ENCODE data around the gene PDLIM5.
"Not testable (repeated sequence)": the region's sequence is repeated elsewhere in the genome, so short reads cannot be mapped to it uniquely, and the experiment has no call there.

The PDLIM5 gene

DNA sequence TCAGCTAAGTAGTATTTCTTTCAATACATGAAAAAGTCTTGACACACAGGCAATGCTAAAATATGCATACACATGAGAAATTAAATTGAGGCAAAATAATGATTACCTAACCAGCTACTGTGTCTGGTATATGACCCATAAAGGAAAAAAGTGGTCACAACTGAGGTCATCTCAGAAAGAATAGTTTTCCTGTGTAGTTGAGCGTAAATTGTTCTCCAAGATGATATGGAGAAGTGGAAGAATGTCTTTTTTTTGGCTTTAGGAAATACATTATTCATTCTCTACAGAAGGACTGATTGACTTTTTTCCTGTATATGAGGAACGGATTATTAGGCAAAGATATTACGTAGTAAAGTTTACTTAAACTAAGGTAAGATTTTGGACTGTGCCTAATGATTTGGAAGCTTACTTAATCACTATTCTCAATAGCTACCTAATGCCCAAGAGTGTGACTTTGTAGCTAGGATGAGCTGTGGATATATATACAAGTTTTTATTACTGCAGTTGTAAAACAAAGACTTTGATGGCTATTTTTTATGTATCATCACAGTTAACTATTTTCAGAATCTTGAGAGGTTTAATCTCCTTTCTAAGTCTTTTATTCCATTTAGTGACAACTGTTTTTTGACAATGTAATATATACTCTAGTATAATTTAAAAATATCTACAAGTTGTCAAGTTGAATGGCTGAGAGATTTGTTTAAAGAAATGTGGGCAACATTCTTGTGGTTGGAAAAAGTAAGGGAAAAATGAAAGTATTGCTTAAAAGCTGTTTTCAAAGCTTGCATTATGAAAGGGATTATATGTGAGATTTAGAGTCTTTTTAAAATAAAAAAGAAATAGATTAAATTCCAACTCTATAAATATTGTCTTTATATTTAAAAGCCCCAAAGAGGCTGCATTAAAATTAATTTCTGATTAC is 100.2 kb downstream of the PDLIM5 start:
- Histone ChIP-seq H3K27me3 (ENCODE audit: control insufficient read depth in 1 of 2, insufficient read depth in 2 of 2, low read length in 2 of 2) (no peaks in the 10 kb centered on the region), H3K36me3 (ENCODE audit: insufficient read depth, low read length) (no peaks in the 10 kb centered on the region), H3K9me3 (ENCODE audit: low read length) (no peaks in the 10 kb centered on the region), H3K9ac (ENCODE audit: low read length) (no peak overlapping the region), H3K27ac (ENCODE audit: low read depth, low read length) (no peak overlapping the region), H3K4me1 (ENCODE audit: insufficient read depth, low read length) (peaks cover 21% of the 10 kb centered on the region), H3K4me3 (ENCODE audit: low read depth in 1 of 2, low read length in 2 of 2) (no peak overlapping the region)

DNA sequence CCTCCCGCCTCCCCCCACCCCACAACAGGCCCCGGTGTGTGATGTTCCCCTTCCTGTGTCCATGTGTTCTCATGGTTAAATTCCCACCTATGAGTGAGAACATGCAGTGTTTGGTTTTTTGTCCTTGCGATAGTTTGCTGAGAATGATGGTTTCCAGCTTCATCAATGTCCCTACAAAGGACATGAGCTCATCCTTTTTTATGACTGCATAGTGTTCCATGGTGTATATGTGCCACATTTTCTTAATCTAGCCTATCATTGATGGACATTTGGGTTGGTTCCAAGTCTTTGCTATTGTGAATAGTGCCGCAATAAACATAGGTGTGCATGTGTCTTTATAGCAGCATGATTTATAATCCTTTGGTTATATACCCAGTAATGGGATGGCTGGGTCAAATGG is 104.3 kb downstream of the PDLIM5 start:
- H3K4me1 ChIP-seq (ENCODE audit: insufficient read depth, low read length), result peaks cover 20% of the 10 kb centered on the region
- H3K27ac ChIP-seq (ENCODE audit: low read depth, low read length); H3K4me3 ChIP-seq (ENCODE audit: low read depth in 1 of 2, low read length in 2 of 2); H3K36me3 ChIP-seq (ENCODE audit: insufficient read depth, low read length); H3K27me3 ChIP-seq (ENCODE audit: control insufficient read depth in 1 of 2, insufficient read depth in 2 of 2, low read length in 2 of 2); H3K9me3 ChIP-seq (ENCODE audit: low read length); H3K9ac ChIP-seq (ENCODE audit: low read length): not testable (repeated sequence)

DNA sequence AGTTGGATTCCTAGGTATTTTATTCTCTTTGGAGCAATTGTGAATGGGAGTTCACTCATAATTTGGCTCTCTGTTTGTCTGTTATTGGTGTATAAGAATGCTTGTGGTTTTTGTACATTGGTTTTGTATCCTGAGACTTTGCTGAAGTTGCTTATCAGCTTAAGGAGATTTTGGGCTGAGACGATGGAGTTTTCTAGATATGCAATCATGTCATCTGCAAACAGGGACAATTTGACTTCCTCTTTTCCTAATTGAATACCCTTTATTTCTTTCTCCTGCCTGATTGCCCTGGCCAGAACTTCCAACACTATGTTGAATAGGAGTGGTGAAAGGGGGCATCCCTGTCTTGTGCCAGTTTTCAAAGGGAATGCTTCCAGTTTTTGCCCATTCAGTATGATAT is 105.9 kb downstream of the PDLIM5 start:
- not testable (repeated sequence) for H3K36me3 ChIP-seq (ENCODE audit: insufficient read depth, low read length); H3K9ac ChIP-seq (ENCODE audit: low read length); H3K27ac ChIP-seq (ENCODE audit: low read depth, low read length); H3K27me3 ChIP-seq (ENCODE audit: control insufficient read depth in 1 of 2, insufficient read depth in 2 of 2, low read length in 2 of 2); H3K9me3 ChIP-seq (ENCODE audit: low read length); H3K4me3 ChIP-seq (ENCODE audit: low read depth in 1 of 2, low read length in 2 of 2)
- H3K4me1 ChIP-seq (ENCODE audit: insufficient read depth, low read length), result peaks cover 28% of the 10 kb centered on the region

DNA sequence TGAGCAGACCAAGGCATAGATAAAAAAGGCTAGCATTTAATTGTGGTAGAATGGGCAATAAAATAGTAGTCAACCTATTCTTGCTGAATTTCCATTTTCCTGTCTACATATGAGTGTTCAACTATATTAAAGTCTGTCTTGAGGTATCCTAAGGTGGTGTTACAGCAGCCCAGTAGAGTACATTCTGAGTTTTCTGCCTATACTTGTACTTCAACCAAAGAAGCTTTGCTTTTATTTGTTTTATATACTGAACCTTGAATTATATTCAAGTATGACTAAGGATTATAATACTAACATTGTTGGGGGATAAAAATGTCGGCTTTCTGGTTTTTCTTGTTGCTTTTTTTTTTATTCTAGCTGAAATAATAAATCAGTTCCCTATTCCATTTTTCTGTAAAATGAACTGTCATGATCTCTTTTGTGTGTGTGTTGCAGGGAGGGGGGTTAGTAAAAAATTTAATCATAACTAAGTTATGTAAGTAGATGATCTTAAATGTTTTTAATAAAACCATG is 106.7 kb downstream of the PDLIM5 start:
- H3K4me1 ChIP-seq (ENCODE audit: insufficient read depth, low read length), result peaks cover 28% of the 10 kb centered on the region
- no peaks in the 10 kb centered on the region for H3K36me3 ChIP-seq (ENCODE audit: insufficient read depth, low read length)
- no peak overlapping the region for H3K9ac ChIP-seq (ENCODE audit: low read length)
- no peaks in the 10 kb centered on the region for H3K27me3 ChIP-seq (ENCODE audit: control insufficient read depth in 1 of 2, insufficient read depth in 2 of 2, low read length in 2 of 2)
- H3K4me3 ChIP-seq (ENCODE audit: low read depth in 1 of 2, low read length in 2 of 2), result no peak overlapping the region
- no peak overlapping the region for H3K27ac ChIP-seq (ENCODE audit: low read depth, low read length)
- H3K9me3 ChIP-seq (ENCODE audit: low read length), result no peaks in the 10 kb centered on the region

DNA sequence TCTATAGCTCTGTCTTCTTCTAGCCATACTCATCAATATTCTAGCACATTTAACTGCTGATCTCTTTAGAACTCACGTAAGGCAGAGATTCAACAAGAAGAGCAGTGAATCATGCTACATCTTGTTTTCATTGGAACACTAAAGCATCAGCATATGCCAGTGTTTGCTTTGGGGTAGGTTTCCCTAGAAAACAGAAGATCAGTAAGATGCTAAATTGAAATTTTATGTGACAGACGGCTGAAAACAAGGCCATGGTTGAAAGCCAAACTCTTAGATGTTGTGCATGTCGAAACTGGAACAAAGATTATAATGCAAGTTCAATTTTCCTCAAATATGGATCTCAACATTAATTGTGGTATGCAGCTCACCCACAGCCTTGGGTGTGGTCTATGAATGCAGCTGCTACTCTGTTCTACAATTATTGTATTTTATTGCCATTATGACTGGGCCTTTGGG is 107.6 kb downstream of the PDLIM5 start:
- Histone ChIP-seq H3K9ac (ENCODE audit: low read length) (no peak overlapping the region), H3K36me3 (ENCODE audit: insufficient read depth, low read length) (no peaks in the 10 kb centered on the region), H3K4me1 (ENCODE audit: insufficient read depth, low read length) (peaks cover 28% of the 10 kb centered on the region), H3K27ac (ENCODE audit: low read depth, low read length) (no peak overlapping the region), H3K9me3 (ENCODE audit: low read length) (no peaks in the 10 kb centered on the region), H3K27me3 (ENCODE audit: control insufficient read depth in 1 of 2, insufficient read depth in 2 of 2, low read length in 2 of 2) (no peaks in the 10 kb centered on the region), H3K4me3 (ENCODE audit: low read depth in 1 of 2, low read length in 2 of 2) (no peak overlapping the region)

DNA sequence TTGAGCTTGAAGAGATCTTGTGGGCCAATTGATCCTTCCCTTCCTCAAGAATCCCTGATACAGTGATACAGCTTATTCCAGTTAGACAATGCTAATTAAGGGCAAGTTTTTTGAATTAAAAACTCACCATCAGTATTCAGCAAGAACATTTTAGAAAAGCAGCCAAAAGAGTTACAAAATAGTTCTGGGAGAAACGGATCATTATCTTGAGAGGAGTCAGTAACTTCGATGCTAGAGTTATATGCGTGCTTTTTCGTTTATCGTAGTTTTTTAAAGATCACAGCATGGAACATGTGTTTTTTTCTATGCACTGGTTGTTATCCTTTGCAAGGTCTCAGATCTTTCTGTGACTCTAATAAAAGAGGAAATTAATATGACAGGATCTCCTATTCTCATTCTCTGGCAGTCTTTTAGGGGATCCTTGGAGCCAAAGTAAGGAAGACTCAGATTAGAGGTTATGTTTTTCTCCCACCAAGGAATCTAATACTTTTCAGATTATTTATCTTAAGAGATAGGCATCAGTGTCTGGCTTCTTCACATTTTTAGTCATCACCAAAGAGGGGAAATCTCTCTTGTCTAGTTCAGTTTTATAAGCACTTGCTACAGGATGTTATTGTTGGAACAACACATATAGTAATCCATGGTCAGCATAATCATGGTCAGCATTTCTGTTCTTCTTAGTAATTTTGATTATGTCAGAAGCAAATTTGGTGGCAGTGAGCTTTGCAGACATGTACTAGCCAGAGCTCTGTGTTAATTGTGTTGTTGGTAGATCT is 109.7 kb downstream of the PDLIM5 start:
- Histone ChIP-seq H3K4me3 (ENCODE audit: low read depth in 1 of 2, low read length in 2 of 2) (no peak overlapping the region), H3K4me1 (ENCODE audit: insufficient read depth, low read length) (peaks cover 28% of the 10 kb centered on the region), H3K27me3 (ENCODE audit: control insufficient read depth in 1 of 2, insufficient read depth in 2 of 2, low read length in 2 of 2) (no peaks in the 10 kb centered on the region), H3K9ac (ENCODE audit: low read length) (no peak overlapping the region), H3K9me3 (ENCODE audit: low read length) (no peaks in the 10 kb centered on the region), H3K27ac (ENCODE audit: low read depth, low read length) (no peak overlapping the region), H3K36me3 (ENCODE audit: insufficient read depth, low read length) (no peaks in the 10 kb centered on the region)

DNA sequence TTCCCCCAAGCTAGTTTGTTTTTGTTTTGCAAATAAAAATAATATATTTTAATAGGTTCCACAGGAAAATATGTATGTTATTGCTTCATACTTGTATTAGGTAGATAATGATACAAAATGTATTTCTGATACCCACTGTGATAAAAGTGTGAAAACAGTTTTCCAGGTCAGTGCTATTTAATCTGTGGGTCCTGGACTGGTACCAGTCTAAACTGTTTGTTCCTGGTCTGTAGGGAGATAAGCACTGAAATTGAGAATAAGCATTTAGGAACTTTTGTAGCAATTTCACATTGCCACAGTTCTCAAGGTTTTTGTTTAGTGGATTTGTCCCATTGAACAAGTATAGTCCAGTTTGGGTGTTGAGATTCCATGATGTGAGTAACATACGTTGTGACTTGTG is 110.5 kb downstream of the PDLIM5 start:
- H3K4me3 ChIP-seq (ENCODE audit: low read depth in 1 of 2, low read length in 2 of 2), result no peak overlapping the region
- H3K9me3 ChIP-seq (ENCODE audit: low read length), result no peaks in the 10 kb centered on the region
- H3K27me3 ChIP-seq (ENCODE audit: control insufficient read depth in 1 of 2, insufficient read depth in 2 of 2, low read length in 2 of 2), result no peaks in the 10 kb centered on the region
- no peaks in the 10 kb centered on the region for H3K36me3 ChIP-seq (ENCODE audit: insufficient read depth, low read length)
- no peak overlapping the region for H3K9ac ChIP-seq (ENCODE audit: low read length)
- no peak overlapping the region for H3K27ac ChIP-seq (ENCODE audit: low read depth, low read length)
- peaks cover 29% of the 10 kb centered on the region for H3K4me1 ChIP-seq (ENCODE audit: insufficient read depth, low read length)

DNA sequence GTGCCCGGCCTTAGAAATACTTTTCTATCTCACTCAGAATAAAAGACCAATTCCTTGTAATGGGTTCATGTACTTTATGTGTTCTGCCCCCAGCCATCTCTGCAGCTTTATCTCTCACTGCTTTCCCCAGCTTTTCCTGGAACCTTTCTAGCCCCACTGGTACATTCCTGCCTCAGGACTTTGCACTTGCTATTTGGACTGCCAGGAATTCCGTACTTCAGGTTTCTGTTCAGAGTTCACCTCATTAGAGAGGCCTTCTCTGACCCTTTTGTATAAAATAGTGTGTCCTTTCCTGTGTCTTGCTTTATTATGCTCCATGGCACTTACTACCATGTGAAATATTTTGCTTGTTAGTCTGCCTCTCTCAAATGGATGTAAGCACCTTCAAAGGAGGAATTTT is 112.5 kb downstream of the PDLIM5 start:
- Histone ChIP-seq H3K27me3 (ENCODE audit: control insufficient read depth in 1 of 2, insufficient read depth in 2 of 2, low read length in 2 of 2) (no peaks in the 10 kb centered on the region), H3K9ac (ENCODE audit: low read length) (no peak overlapping the region), H3K9me3 (ENCODE audit: low read length) (no peaks in the 10 kb centered on the region), H3K4me3 (ENCODE audit: low read depth in 1 of 2, low read length in 2 of 2) (no peak overlapping the region), H3K4me1 (ENCODE audit: insufficient read depth, low read length) (peaks cover 30% of the 10 kb centered on the region), H3K36me3 (ENCODE audit: insufficient read depth, low read length) (no peaks in the 10 kb centered on the region), H3K27ac (ENCODE audit: low read depth, low read length) (no peak overlapping the region)

DNA sequence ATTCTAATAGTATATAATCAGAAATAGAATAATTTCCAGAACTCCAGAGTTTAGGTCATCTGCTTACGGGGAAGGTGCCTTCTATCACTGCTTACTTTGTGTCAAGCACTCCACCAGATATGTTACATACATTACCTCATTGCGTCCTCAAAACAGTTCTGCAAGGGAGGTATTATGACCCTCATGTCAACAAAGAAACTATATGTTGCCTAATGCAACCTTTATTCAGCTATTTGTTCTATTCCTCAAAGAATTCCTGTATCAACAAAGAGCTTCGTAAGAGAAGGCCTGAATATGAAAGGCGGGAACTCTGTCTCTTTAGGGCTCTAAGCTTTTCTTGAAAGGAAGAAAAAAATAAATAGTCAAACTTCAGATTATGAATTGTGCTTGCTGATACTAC is 114.7 kb downstream of the PDLIM5 start:
- Histone ChIP-seq H3K27ac (ENCODE audit: low read depth, low read length) (no peak overlapping the region), H3K4me1 (ENCODE audit: insufficient read depth, low read length) (peaks cover 33% of the 10 kb centered on the region), H3K9me3 (ENCODE audit: low read length) (no peaks in the 10 kb centered on the region), H3K9ac (ENCODE audit: low read length) (no peak overlapping the region), H3K27me3 (ENCODE audit: control insufficient read depth in 1 of 2, insufficient read depth in 2 of 2, low read length in 2 of 2) (no peaks in the 10 kb centered on the region), H3K36me3 (ENCODE audit: insufficient read depth, low read length) (no peaks in the 10 kb centered on the region), H3K4me3 (ENCODE audit: low read depth in 1 of 2, low read length in 2 of 2) (no peak overlapping the region)

DNA sequence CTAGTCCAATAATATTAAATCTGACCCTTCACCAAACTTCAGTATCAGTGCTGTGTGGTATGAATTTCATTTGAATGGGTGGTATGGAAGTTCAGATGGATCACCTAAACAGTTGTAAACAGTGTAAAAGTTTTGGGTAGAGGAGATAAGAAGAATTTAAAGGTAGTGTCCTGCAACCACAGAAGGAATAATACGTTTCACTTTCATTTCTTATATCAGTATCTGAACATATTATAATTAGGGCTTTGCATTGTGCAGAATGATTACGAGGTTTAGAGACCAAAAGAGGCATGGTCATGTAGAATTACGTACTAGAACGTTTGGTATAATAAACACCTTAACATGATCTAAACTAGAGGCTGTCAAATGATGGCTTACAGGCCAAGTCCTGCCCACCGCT is 116.1 kb downstream of the PDLIM5 start:
- H3K27me3 ChIP-seq (ENCODE audit: control insufficient read depth in 1 of 2, insufficient read depth in 2 of 2, low read length in 2 of 2), result no peaks in the 10 kb centered on the region
- H3K36me3 ChIP-seq (ENCODE audit: insufficient read depth, low read length), result no peaks in the 10 kb centered on the region
- no peak overlapping the region for H3K9ac ChIP-seq (ENCODE audit: low read length)
- H3K4me1 ChIP-seq (ENCODE audit: insufficient read depth, low read length), result peaks cover 27% of the 10 kb centered on the region
- H3K27ac ChIP-seq (ENCODE audit: low read depth, low read length), result no peak overlapping the region
- H3K9me3 ChIP-seq (ENCODE audit: low read length), result no peaks in the 10 kb centered on the region
- H3K4me3 ChIP-seq (ENCODE audit: low read depth in 1 of 2, low read length in 2 of 2), result no peak overlapping the region

DNA sequence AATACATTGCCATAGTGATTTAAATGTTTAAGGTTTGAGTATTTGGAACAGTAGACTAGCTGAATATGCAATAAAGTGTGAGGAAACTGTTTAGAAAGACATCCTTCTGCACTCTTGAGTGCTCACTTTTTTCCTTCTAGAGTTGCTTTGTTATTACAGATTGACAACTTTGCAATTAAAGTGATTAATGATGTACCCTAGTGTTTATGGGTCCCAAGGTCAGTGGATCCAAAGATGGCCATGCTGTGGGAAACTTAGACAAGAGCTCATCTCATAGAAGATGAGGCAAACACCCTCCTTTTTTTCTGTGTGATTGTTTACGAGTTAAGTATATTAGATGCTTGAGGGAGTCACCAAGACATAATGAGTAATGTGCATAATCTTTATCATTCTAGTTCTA is 118.8 kb downstream of the PDLIM5 start:
- Histone ChIP-seq H3K36me3 (ENCODE audit: insufficient read depth, low read length) (peaks cover 8% of the 10 kb centered on the region), H3K27ac (ENCODE audit: low read depth, low read length) (no peak overlapping the region), H3K9ac (ENCODE audit: low read length) (no peak overlapping the region), H3K27me3 (ENCODE audit: control insufficient read depth in 1 of 2, insufficient read depth in 2 of 2, low read length in 2 of 2) (no peaks in the 10 kb centered on the region), H3K4me1 (ENCODE audit: insufficient read depth, low read length) (peaks cover 27% of the 10 kb centered on the region), H3K9me3 (ENCODE audit: low read length) (no peaks in the 10 kb centered on the region), H3K4me3 (ENCODE audit: low read depth in 1 of 2, low read length in 2 of 2) (no peak overlapping the region)
